Measurements from ENCODE around the gene MAB21L1.

- TF ChIP-seq, protein P1, sequence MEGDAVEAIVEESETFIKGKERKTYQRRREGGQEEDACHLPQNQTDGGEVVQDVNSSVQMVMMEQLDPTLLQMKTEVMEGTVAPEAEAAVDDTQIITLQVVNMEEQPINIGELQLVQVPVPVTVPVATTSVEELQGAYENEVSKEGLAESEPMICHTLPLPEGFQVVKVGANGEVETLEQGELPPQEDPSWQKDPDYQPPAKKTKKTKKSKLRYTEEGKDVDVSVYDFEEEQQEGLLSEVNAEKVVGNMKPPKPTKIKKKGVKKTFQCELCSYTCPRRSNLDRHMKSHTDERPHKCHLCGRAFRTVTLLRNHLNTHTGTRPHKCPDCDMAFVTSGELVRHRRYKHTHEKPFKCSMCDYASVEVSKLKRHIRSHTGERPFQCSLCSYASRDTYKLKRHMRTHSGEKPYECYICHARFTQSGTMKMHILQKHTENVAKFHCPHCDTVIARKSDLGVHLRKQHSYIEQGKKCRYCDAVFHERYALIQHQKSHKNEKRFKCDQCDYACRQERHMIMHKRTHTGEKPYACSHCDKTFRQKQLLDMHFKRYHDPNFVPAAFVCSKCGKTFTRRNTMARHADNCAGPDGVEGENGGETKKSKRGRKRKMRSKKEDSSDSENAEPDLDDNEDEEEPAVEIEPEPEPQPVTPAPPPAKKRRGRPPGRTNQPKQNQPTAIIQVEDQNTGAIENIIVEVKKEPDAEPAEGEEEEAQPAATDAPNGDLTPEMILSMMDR (IDR thresholded peaks at IDR 0.05), result no peak
- no peak for TF ChIP-seq POLR2AphosphoS5 (IDR thresholded peaks at IDR 0.05)
- no peak for TF ChIP-seq EP300 (IDR thresholded peaks at IDR 0.05; ENCODE audit: low read depth)
These were observed 11.1 kb downstream of the MAB21L1 start for GRCh38 chr13:35465371-35465770.

Data from transverse colon (tissue), 4 donors.